RWPE2 (cell line): ENCODE data around the gene AMH.

Experiments
- ATAC-seq: fragments of 200-7000 bp; cut with Tn5 transposase; 3 replicates; pipeline ENCODE4 v1.9.1; 2021; ENCODE audit warnings: low read depth
- DNase-seq: peaks from one replicate; pipeline ENCODE4 v3.0.0-alpha.2; 2020; ENCODE audit warnings: low spot score
- H3K27ac ChIP-seq: fragments of 450-650 bp; 2 replicates; pipeline ENCODE4 v1.5.1; 2017; ENCODE audit warnings: mild to moderate bottlenecking; ENCODE audit not compliant: poor library complexity, severe bottlenecking
- H3K27me3 ChIP-seq: fragments of 250-450 bp; sonication (Bioruptor Pico); 2 replicates; pipeline ENCODE4 v1.5.1; 2021; ENCODE audit warnings: mild to moderate bottlenecking, moderate library complexity; ENCODE audit not compliant: insufficient read depth, poor library complexity, severe bottlenecking
- H3K36me3 ChIP-seq: fragments of 250-450 bp; sonication (Bioruptor Pico); 2 replicates; pipeline ENCODE4 v1.5.1; 2020; ENCODE audit warnings: low read depth, mild to moderate bottlenecking, moderate library complexity
- H3K4me1 ChIP-seq: fragments of 250-450 bp; sonication (Bioruptor Pico); 2 replicates; pipeline ENCODE4 v1.5.1; 2021; ENCODE audit warnings: mild to moderate bottlenecking, moderate library complexity; ENCODE audit not compliant: insufficient read depth, poor library complexity, severe bottlenecking
- H3K4me3 ChIP-seq: fragments of 250-450 bp; sonication (Bioruptor Pico); 2 replicates; pipeline ENCODE4 v1.5.1; 2021; ENCODE audit warnings: mild to moderate bottlenecking, moderate library complexity; ENCODE audit not compliant: severe bottlenecking
- H3K9me3 ChIP-seq: fragments of 250-450 bp; sonication (Bioruptor Pico); 2 replicates; pipeline ENCODE4 v1.5.1; 2021; ENCODE audit warnings: mild to moderate bottlenecking, moderate library complexity; ENCODE audit not compliant: severe bottlenecking
- TF ChIP-seq, protein P1 (sequence below): fragments of 450-650 bp; IDR thresholded peaks from one replicate; pipeline ENCODE4 v1.5.1; 2017; ENCODE audit warnings: mild to moderate bottlenecking, moderate library complexity; ENCODE audit not compliant: poor library complexity, severe bottlenecking

The AMH gene

DNA sequence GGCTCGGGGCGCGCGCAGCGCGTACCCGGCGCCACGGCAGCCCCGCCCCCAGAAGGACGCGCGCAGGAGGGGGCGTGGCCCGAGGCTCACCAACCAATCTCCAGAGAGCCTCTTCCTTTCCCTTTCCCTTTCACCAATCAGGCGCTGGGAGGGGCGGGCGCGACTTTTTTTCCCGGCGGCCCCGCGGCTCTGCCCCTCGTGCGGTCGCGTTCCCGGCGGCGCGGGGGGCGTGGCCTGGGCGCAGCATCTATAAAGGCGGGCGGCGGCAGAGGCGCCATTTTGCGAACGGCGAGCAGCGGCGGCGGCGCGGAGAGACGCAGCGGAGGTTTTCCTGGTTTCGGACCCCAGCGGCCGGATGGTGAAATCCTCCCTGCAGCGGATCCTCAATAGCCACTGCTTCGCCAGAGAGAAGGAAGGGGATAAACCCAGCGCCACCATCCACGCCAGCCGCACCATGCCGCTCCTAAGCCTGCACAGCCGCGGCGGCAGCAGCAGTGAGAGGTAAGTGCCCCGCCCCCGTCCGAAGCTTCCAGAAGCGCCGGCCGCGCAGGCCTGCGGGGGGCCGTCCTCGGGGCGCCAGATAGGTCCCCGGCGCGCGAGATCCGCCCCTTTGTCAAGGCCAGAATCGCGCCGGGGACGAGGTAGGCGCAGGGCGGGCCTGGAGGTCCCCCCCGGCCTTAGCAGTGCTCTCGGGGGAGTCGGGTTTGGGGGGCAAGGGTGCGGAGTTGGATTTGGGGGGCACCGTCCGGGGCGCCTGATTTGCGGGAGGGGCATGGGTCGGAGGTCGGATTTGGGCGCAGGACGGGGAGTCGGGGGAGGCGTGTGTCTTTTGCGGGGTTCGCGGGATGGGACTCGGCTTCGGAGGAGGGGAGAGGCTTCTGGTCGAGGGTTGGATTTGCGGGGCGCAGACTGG, 20.4 kb downstream of the AMH start:
- Histone ChIP-seq H3K9me3 (no peaks in the 10 kb centered on the region), H3K4me3 (peak overlapping the region; percentile 95), H3K36me3 (peaks cover 39% of the 10 kb centered on the region), H3K27me3 (no peaks in the 10 kb centered on the region), H3K4me1 (peaks cover 8% of the 10 kb centered on the region), H3K27ac (peak overlapping the region; percentile 87)
- DNase-seq (peak; percentile 89), ATAC-seq (peak; percentile 73)
- TF ChIP-seq, protein P1, sequence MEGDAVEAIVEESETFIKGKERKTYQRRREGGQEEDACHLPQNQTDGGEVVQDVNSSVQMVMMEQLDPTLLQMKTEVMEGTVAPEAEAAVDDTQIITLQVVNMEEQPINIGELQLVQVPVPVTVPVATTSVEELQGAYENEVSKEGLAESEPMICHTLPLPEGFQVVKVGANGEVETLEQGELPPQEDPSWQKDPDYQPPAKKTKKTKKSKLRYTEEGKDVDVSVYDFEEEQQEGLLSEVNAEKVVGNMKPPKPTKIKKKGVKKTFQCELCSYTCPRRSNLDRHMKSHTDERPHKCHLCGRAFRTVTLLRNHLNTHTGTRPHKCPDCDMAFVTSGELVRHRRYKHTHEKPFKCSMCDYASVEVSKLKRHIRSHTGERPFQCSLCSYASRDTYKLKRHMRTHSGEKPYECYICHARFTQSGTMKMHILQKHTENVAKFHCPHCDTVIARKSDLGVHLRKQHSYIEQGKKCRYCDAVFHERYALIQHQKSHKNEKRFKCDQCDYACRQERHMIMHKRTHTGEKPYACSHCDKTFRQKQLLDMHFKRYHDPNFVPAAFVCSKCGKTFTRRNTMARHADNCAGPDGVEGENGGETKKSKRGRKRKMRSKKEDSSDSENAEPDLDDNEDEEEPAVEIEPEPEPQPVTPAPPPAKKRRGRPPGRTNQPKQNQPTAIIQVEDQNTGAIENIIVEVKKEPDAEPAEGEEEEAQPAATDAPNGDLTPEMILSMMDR, result no peak

DNA sequence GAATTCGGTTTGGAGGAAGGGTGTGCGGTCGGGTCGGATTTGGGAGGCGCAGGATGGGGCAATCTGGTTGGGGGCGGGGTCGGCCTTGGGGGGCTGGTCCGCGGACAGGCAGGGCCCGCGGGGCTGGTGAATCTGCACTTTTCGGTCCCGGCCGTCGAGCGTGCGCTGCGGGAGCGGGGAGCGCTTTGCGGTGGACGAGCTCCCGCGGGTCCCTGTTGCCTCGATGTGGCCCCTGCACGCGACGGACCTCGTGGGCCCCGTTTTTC, 21.0 kb downstream of the AMH start:
- no peak for ATAC-seq
- Histone ChIP-seq H3K27me3 (no peaks in the 10 kb centered on the region), H3K4me1 (peaks cover 8% of the 10 kb centered on the region), H3K36me3 (peaks cover 40% of the 10 kb centered on the region), H3K9me3 (no peaks in the 10 kb centered on the region), H3K4me3 (peak overlapping the region; percentile 95), H3K27ac (peak overlapping the region; percentile 87)
- TF ChIP-seq, protein P1, result no peak
- no peak for DNase-seq

DNA sequence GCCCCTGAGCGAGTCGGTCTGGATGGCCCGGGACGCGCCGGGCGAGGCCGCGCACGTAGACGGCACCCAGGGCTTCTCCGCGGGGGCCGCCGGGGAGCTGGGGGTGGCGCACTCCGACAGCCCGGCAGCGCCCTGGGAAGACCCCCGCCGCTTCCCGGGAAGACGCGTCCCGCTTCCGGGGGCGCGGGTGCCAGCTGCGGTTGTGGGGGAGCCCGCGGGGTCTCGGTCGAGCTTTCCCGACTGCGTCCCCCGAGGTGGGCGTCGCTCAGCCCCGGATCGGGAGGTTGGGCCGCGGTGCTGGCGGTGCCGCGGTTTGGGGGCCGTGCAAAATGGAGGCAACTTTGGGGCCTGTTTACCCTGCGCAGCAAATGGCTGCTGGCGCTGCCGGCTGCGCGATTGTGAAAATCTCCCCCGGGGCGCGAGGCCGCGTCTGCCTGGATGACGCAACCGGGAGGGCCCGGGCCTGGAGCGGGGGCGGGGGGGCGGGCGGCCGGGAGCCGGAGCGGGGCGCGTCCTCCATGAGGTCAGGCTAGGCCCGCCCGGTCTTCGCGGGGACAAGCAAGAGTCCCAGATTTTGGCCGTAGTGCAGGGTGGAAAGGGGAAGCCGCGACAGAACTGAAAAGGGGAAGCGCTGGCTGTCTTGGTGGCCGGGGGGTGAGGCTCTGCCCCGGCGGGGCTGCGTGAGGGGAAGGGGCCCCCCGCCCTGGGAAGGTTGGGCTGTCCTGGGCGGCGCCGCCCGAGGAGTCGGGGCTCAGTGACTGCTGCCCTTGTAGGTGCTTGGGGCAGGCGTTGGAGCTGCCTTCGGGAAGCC, 21.5 kb downstream of the AMH start:
- peak; percentile 70 for DNase-seq
- peaks cover 8% of the 10 kb centered on the region for H3K4me1 ChIP-seq
- H3K27ac ChIP-seq, result peak overlapping the region; percentile 87

DNA sequence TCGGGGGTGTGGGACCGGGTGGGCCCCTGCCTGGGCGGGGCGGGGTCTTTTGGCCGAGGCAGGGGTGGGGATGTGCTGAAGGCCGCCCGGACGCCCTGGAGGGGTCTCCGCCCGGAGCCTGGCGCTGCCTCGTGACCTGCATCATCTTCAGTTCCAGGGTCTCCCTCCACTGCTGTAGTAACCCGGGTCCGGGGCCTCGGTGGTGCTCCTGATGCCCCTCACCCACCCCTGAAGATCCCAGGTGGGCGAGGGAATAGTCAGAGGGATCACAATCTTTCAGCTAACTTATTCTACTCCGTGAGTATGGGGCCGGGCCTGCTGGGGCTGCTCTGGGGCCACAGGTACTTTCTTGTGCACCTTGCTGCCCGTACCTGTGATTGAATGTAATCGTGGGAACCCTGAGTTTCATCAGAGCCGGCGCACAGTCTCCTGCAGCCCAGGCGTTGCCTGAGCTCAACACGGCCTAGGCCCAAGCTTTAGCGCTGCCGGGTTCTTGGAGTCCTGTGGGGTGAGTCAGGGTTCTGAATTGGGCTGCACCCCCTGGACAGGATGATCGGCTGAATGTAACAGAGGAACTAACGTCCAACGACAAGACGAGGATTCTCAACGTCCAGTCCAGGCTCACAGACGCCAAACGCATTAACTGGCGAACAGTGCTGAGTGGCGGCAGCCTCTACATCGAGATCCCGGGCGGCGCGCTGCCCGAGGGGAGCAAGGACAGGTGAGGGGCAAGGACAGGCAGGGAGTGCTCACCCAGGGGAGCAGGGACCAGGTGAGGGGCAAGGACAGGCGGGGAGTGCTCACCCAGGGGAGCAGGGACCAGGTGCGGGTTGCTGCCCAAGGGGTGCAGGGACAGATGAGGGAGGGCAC, 22.3 kb downstream of the AMH start:
- H3K4me1 ChIP-seq, result peaks cover 8% of the 10 kb centered on the region

More for the DNA sequence above, 21.5 kb downstream of the AMH start:
- ATAC-seq, result peak; percentile 11; the same call in 2 of the 3 replicates
- Histone ChIP-seq H3K27me3 (no peaks in the 10 kb centered on the region), H3K36me3 (peaks cover 40% of the 10 kb centered on the region), H3K9me3 (no peaks in the 10 kb centered on the region), H3K4me3 (peak overlapping the region; percentile 95)
- TF ChIP-seq, protein P1, result no peak

More for the DNA sequence above, 22.3 kb downstream of the AMH start:
- DNase-seq, result peak; percentile 61
- H3K36me3 ChIP-seq, result peaks cover 40% of the 10 kb centered on the region
- no peaks in the 10 kb centered on the region for H3K9me3 ChIP-seq
- H3K27me3 ChIP-seq, result no peaks in the 10 kb centered on the region
- H3K27ac ChIP-seq, result peak overlapping the region; percentile 87
- H3K4me3 ChIP-seq, result peak overlapping the region; percentile 95
- ATAC-seq, result peak; percentile 40; the same call in 2 of the 3 replicates
- TF ChIP-seq, protein P1, result no peak
